HG02973 (cell line): Measurements from ENCODE around the gene PNKD.
"Not testable (repeated sequence)": the region's sequence is repeated elsewhere in the genome, so short reads cannot be mapped to it uniquely, and the experiment has no call there.

Source experiments
- ATAC-seq: cut with Tn5 transposase; IDR thresholded peaks from one replicate; pipeline ENCODE4 v1.9.1; 2021; ENCODE audit warnings: moderate library complexity; ENCODE audit not compliant: unreplicated experiment

Gene PNKD

DNA sequence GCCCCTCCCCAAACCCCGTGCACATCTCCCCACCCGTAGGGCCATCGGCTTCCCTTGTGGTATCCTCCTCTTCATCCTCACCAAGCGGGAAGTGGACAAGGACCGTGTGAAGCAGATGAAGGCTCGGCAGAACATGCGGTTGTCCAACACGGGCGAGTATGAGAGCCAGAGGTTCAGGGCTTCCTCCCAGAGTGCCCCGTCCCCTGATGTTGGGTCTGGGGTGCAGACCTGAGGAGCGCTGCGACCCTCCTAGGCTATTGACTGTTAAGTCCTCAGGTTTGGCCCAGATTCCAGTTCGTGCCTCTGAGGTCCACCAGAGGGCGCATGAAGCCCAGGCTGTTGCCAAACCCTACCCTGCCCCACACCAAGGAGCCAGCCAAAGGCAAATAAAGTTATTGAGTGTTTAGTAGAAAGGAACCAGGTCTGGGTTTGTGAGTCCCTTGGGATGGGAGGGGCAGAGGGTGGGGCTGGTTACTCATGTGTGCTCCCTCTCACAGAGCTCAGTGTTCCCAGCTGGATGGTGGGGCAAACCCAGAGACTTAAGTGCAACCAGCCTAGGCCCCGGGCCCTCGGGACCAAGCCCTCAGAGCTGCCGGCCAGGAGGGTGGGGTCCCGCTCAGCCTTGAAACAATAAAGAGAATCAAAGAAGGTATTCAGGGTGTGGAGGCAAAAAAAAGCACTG lies 2.4 kb downstream of the PNKD start:
- no peak for ATAC-seq

GRCh38 chr2:218273214-218273907 lies 3.0 kb downstream of the PNKD start:
- not testable (repeated sequence) for ATAC-seq

DNA sequence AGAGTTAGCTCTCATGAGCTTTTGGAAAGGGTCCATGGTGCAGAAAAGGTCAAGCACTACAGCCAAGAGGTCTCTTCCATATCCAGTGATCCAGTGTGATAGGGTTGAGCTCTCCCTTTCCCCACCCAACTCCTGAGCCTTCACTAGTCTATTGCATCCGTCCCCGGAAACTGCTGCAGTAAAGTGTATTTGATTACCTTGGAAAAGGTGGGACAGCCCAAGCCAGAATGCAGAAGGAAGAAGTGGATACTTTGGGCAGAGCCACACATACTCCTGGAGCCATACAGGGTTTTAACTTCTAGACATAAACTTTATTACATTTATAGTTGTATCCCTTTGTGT lies 3.6 kb downstream of the PNKD start:
- no peak for ATAC-seq

GRCh38 chr2:218274586-218274985 lies 4.3 kb downstream of the PNKD start:
- no peak for ATAC-seq

- no peak for ATAC-seq
These were observed 5.2 kb downstream of the PNKD start for GRCh38 chr2:218275371-218276072.

DNA sequence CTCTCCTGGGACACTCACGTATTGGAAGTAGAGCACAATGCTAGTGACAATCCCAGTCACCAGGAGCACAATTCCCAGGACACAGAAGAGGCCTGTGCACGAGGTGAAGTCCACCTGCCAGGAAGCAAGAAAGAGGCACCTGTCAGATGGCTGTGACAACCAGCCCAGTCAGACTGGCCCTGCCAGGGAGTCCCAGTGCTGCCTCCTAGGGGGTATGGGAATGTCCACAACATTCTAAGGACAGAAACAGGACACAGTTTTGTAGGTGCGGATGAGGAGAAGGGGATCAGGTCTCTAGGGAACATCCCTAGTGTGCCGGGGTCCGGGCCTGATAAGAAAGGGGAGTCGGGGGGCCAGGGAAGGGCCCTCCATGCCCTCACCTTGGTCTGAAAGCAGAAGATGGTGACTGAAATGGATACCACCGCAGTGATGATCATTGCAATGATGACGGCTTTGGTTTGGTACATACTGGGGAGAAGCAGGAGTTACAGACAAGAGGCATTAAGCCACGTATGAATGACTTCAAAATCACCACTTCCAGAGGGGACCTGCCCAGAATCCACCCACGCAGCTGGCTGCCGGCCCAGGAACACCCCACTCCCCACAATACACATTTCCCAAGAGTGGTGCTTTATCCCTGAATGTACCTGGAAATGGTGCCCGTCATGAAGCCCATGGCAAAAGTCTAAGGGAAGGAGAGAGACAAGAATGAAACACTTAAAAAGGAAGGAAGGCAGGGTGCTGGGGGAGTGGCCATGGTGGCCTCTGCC lies 6.9 kb downstream of the PNKD start:
- ATAC-seq = no peak

GRCh38 chr2:218277921-218278320 lies 7.6 kb downstream of the PNKD start:
- no peak for ATAC-seq

DNA sequence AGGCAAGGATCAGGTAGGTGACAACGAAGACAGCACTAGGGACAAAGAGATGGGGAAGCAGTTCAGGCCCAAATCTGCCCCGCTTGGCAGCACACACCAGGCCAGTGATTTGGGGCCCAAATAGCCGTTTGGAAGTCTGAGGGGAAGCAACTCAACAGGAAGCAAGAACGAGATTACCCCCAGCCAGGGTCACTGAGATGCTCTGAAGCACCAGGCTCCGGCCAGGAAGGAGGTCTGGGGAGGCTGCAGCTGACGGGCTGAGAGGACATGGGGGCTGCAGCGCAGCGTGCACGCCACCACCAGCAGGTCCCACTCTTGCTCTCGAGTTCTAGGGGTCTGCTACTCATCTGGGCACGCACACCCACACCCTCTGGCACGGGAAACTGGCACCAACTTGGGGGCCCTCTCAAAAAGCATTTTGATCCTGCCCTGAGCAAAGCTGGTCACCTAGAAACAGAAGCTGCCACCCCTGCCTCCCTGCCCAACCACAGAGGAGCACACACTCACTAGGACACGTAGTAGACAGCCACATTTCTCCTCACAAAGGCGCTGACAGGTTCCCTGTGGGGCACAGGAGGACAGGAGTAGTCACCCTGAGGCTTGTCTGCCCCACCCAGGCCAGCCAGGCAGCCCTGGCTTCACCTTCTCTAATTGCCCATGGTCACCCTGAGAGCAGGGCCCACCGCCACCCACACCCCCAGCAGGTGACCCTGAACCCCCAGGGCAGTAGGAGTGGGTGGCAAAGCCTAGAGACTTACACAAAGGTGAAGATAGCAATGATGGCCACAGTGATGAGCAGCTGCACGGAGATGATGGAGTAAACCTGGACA lies 8.4 kb downstream of the PNKD start:
- no peak for ATAC-seq

GRCh38 chr2:218280260-218280870 lies 10.0 kb downstream of the PNKD start:
- no peak for ATAC-seq

- no peak for ATAC-seq
These were observed 11.1 kb downstream of the PNKD start for GRCh38 chr2:218281449-218281848.

DNA sequence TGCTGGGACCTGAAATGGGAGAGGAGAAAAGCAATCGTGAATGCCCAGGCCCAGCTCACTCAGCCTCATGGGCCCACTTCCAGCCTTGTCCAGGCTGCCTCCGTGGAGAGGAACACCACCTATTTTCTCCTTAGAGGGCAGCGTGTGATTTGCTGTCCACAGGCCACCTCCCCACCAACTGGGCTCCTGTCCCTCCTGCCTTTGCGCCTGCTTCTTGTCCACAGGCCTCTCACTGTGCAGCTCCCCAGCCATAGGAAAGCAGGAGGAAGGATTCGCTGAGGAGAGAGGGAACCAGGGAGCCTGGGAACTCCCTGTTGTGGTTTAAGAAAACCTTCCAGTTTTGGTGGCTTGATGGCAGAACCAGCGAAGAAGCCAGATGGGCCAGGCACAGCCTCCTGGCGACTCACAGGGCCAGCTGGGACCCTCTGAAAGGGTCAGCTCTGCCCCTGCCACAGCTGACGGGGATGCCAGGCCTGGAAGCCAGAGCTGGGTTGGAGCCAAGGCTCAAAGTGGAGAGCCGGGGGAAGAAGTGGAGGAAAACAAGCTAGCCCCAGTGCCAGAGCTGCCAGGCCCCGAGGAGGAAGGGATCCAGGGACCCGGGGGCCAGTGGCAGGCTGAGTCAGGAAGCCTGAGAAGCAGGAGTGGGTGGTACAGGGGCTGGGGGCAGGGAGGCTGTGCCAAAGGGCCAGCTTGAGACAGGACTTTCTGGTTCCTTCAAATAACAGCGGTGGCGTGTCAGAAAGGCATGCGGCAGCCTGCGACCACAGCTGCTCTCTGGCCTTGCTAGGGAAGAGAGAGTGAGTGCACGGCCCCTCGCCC lies 12.1 kb downstream of the PNKD start:
- ATAC-seq = no peak

- ATAC-seq = no peak
These were observed 13.9 kb downstream of the PNKD start for GRCh38 chr2:218284106-218284811.

GRCh38 chr2:218285604-218286003 lies 15.3 kb downstream of the PNKD start:
- ATAC-seq = no peak

DNA sequence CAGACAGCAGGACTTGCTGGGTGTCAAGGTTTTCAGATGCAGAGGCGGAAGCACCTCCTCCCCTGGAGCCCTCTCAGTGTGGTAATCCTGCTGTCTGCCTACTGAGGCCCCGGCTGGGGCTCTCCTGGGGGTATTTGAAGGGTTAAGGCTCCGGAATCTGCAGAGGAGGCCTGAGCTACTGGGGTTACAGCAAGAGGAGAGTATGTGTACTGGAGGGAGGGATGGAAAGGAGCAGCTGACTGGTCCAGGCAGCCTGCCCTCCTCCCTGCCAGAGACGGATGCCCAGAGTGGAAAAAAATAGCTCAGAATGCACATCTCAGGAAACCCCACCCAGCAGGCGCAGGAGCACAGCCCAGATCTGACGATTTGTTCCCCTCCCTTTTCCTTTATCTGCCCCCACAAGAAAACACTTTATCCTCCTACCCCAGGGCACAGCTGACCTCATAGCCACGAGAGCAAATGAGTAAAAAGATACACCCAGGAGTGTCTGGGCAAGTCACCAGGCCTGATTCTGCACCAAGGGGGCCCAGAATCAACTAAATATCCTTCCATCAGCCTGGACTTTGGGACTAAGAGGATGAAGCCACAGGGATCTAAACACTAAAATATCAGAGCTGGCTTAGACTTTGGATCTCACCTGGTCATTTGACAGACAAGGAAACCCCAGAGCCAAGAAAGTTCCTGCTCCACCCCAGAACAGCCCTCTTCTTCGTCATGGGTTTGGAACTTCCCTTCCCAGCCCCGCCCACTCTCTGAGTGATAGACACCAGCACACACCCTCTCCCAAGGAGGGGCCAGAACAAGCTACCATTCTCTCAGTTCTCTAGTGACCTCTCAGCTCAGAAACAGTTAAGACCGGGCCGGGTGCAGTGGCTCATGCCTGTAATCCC lies 16.5 kb downstream of the PNKD start:
- peak; percentile 64 for ATAC-seq

DNA sequence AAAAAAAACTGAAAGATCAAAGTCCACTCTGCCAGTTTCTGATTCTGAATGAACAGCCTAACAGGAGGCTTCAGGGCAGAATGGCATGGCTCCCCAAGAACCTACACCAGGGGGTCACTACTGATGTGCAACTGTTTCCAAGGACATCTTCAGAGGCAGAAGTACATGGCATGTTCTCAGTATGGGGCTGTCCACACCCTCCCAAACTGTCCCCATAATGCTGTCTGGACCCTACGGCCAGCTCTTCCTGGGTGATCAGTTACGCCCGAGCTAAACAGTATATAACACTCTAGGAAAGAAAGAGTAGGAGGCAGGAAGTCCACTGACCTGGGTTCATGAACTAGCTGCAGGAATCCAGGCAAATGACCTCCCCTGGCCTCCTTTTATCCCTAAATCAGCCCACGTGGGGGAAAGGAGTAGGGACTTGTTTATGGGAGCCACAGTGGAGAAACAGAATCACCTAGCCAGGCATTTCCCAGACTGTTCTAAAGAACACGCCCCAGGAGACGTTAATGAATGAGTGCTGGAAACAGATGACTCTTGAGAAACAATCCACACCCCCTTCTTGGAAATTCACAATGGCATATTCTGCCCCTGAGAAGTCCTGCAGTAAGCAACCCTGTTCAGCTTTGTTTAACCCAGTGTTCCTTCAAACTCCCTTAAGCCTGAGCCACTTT lies 19.5 kb downstream of the PNKD start:
- no peak for ATAC-seq

DNA sequence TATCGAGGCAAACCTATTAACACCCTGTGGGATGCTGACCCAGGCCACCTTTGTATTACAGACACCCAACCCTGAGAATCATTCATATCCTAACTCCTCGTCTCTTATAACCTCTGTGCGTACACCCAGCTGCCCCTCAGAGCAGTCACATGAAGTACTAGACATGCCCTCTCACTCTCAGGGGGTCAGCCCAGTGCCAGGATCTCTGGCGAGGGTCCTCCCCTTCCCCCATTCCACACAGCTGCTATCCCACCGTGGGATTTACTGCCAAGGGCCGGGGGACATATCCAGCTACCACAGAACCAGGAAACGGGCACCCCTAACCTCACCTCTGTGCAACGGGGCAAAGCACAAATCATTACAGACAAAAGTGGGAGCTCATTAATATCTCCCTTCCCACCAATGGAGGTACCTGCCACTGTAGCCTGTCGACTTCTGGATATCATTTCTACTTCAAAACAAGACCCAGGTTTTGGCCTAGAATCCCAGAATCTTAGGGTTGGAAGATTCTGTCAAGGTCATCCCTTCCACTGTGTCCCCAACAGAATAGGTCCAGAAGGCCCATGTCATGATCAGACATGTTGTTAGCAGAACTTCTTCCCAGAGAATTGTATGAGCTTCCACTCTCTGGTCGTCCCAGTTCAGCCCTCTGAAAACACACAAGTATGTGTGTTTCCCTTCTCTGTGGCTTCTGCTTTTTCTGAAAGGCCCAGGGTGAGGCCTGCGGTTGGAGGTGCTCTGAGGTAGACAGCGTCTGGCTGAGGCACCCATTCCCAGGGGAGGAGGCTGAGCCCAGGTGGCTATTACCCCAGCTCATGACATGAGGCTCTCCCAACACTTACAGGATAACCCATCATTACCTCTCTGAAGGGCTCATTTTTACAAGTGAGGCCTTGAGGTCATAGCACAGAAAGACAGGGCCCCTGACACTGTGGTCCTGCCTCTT lies 20.3 kb downstream of the PNKD start:
- ATAC-seq = peak; percentile 50
